ENCODE measurements around the gene FAM163B.

FAM163B gene

DNA sequence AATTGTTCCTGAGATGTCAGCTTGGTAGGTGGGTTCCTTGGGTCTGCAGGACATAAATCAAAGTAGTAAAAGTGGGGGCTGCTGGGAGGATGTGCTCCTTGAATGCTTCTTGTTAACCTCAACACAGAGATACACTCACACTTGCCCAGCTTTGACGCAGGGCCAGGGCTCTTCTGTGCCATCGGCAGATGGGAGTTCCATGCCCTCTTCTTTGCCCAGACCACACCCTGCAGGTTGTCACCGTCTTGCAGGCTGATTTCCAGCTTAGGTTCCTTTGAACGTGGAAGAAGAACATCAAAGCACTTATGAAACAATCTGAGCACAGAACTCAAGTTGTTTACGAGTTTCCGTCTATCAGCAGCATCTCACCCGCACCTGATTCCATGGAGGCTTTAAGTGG lies 38.0 kb upstream of the FAM163B start:
- peaks cover 48% of the 10 kb centered on the region for H3K27me3 ChIP-seq (ENCODE audit: insufficient read depth, low read length)
- no peak overlapping the region for H2AFZ ChIP-seq (ENCODE audit: low read length, unreplicated experiment)
- no peak overlapping the region for H3K27ac ChIP-seq (ENCODE audit: low read depth, low read length)
- H3K36me3 ChIP-seq (ENCODE audit: insufficient read depth, low read length) = no peaks in the 10 kb centered on the region
- H3K4me1 ChIP-seq (ENCODE audit: control insufficient read depth, insufficient read depth, low read length, unreplicated experiment) = no peaks in the 10 kb centered on the region
- H3K79me2 ChIP-seq (ENCODE audit: control insufficient read depth, insufficient read depth, low read length, unreplicated experiment) = no peaks in the 10 kb centered on the region
- no peak overlapping the region for H3K4me3 ChIP-seq (ENCODE audit: low read depth, low read length)

DNA sequence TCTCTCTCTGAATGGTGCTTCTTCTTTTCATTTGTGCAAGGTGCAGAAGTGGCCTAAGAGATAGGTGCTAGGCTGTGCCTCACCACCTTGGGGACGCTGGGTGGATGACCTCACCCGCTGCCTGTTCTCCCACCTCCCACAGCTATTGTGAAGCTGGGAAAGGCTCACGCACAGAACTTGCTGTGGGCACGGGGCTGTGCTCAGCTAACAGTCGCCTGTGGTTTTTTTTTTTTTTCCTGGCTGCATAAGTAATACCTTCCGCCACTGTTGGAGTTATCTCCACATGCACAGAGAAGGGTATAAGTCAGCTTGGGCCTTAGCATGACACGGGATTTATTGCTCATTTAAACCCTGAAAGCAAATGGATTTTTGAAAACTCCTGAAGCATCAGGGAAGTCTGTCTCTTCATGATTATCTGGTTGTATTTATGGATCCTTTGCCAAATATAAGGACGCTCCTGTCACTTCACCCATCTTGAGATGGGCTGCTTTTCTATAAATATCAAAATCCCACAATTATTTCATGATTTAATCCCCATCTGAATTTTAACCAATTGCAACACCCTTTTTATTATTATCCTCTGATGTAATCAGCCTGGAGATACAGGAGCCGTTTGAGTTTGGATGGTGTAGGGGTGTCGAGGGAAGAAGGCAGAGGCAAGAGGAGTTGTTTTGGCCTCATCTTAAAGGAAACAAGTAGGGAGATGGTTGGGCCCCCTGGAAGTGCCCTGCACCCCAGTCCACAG lies 36.0 kb upstream of the FAM163B start:
- no peak overlapping the region for H2AFZ ChIP-seq (ENCODE audit: low read length, unreplicated experiment)
- H3K36me3 ChIP-seq (ENCODE audit: insufficient read depth, low read length) = no peaks in the 10 kb centered on the region
- no peak overlapping the region for H3K27ac ChIP-seq (ENCODE audit: low read depth, low read length)
- no peak overlapping the region for H3K4me3 ChIP-seq (ENCODE audit: low read depth, low read length)
- H3K27me3 ChIP-seq (ENCODE audit: insufficient read depth, low read length) = peaks cover 57% of the 10 kb centered on the region
- H3K4me1 ChIP-seq (ENCODE audit: control insufficient read depth, insufficient read depth, low read length, unreplicated experiment) = no peaks in the 10 kb centered on the region
- no peaks in the 10 kb centered on the region for H3K79me2 ChIP-seq (ENCODE audit: control insufficient read depth, insufficient read depth, low read length, unreplicated experiment)

DNA sequence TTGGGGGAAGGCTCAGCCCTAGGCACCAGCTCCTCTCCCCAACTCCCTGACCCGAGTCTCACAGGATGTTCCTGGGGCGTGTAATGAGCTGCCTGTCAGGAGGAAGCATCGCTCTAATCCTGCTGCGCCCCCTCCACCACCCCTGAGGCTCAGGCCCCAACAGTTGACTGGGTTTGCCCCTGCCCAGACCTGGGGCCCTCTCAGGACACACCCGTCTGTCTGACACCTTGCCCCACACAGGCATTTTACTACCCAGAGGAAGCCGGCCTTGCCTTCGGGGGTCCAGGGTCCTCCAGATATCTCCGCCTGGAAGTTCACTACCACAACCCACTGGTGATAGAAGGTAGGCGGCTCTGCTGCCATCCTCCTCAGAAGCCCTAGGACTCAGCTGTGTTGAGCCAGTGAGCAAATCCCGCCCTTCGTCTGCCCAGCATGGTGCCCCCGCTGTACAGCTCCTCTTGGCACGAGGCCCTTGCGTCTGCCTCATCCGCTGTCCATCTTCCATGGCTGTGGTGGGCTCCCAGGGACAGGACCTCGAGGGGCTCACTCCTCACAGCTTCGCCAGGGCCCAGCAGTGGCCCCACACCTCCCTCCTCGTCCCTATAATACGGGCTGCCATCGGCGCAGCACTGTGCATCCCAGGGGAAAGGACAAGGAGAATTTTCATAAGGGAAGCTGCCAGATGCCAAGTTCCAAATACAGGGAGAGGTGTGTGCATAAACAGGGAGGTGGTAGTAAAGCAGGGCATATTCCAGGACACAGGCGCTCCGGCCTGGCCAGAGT lies 35.0 kb upstream of the FAM163B start:
- Histone ChIP-seq H3K27me3 (ENCODE audit: insufficient read depth, low read length) (peaks cover 61% of the 10 kb centered on the region), H2AFZ (ENCODE audit: low read length, unreplicated experiment) (no peak overlapping the region), H3K36me3 (ENCODE audit: insufficient read depth, low read length) (no peaks in the 10 kb centered on the region), H3K79me2 (ENCODE audit: control insufficient read depth, insufficient read depth, low read length, unreplicated experiment) (no peaks in the 10 kb centered on the region), H3K4me3 (ENCODE audit: low read depth, low read length) (no peak overlapping the region), H3K4me1 (ENCODE audit: control insufficient read depth, insufficient read depth, low read length, unreplicated experiment) (no peaks in the 10 kb centered on the region), H3K27ac (ENCODE audit: low read depth, low read length) (no peak overlapping the region)

DNA sequence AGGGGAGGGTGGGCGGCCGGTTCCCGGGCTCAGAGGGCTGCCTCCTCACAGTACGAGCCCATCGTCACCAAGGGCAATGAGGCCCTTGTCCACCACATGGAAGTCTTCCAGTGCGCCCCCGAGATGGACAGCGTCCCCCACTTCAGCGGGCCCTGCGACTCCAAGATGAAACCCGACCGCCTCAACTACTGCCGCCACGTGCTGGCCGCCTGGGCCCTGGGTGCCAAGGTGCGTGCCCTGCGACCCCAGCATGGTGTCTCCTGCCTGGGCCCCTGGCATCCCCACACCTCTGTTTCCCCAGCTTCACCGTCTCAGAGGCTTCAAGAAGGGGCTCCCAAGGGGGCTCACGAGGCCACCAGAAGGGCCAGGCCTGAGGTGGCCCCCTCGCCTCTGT lies 34.2 kb upstream of the FAM163B start:
- Histone ChIP-seq H2AFZ (ENCODE audit: low read length, unreplicated experiment) (no peak overlapping the region), H3K36me3 (ENCODE audit: insufficient read depth, low read length) (no peaks in the 10 kb centered on the region), H3K79me2 (ENCODE audit: control insufficient read depth, insufficient read depth, low read length, unreplicated experiment) (no peaks in the 10 kb centered on the region), H3K4me3 (ENCODE audit: low read depth, low read length) (no peak overlapping the region), H3K27me3 (ENCODE audit: insufficient read depth, low read length) (peaks cover 53% of the 10 kb centered on the region), H3K27ac (ENCODE audit: low read depth, low read length) (no peak overlapping the region), H3K4me1 (ENCODE audit: control insufficient read depth, insufficient read depth, low read length, unreplicated experiment) (no peaks in the 10 kb centered on the region)

DNA sequence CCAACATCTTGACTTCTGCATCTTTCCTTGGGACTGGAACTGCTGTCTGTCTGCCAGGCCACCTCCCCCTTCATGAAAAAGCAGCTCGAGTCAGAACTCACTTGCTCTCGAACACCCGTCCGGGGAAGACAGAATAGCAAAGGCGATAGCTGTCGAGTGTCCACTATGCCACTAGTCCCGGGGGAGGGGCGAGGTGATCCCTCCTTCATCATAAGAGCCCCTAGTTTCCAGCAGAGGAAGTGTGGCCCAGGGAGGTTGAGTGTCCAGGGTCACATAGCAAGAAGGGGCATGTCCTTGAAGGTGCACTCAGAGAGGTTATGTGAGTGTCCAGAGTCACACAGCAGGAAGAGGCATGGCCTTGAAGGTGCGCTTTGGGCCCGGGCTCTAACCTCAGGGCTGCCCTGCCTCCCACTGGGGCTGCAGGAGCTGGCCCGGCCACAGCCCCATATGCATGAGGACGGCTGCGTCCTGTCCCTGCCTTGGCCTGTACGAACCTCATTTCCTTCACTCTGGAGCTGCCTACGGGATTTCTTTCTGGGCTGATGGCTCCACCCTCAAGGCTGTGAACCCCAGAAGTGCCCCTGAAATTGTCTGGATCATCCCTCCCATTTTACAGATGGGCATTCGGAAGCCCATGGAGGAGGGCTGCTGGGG lies 33.6 kb upstream of the FAM163B start:
- Histone ChIP-seq H3K4me1 (ENCODE audit: control insufficient read depth, insufficient read depth, low read length, unreplicated experiment) (no peaks in the 10 kb centered on the region), H2AFZ (ENCODE audit: low read length, unreplicated experiment) (no peak overlapping the region), H3K36me3 (ENCODE audit: insufficient read depth, low read length) (no peaks in the 10 kb centered on the region), H3K4me3 (ENCODE audit: low read depth, low read length) (no peak overlapping the region), H3K27ac (ENCODE audit: low read depth, low read length) (no peak overlapping the region), H3K27me3 (ENCODE audit: insufficient read depth, low read length) (peaks cover 51% of the 10 kb centered on the region), H3K79me2 (ENCODE audit: control insufficient read depth, insufficient read depth, low read length, unreplicated experiment) (no peaks in the 10 kb centered on the region)

DNA sequence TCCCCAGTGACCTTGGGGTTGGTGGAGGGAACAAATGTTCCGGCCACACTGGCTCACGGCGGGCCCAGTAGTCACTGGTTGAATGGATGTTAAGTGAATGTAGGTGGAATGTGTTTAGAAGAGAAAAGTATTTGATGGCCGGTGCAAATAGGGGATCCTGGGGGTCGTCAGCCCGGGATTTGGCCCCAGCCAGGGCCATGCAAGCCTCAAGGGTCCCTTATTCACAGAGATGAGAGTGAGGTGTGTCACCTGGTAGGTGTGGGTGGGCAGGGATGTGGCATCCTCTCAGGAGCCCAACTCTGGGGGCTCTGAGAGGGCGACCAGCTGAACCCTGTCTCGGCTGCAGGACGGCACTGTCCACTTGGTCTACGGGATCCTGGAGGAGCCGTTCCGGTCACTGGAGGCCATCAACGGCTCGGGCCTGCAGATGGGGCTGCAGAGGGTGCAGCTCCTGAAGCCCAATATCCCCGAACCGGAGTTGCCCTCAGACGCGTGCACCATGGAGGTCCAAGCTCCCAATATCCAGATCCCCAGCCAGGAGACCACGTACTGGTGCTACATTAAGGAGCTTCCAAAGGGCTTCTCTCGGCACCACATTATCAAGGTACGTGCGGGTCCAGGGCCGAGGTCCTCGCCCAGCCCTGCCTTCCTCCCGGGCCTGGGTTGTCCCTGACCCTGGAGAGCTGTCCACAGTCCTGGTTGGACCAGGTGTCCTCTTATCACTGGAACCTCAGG lies 32.8 kb upstream of the FAM163B start:
- no peak overlapping the region for H2AFZ ChIP-seq (ENCODE audit: low read length, unreplicated experiment)
- no peaks in the 10 kb centered on the region for H3K4me1 ChIP-seq (ENCODE audit: control insufficient read depth, insufficient read depth, low read length, unreplicated experiment)
- H3K4me3 ChIP-seq (ENCODE audit: low read depth, low read length) = no peak overlapping the region
- H3K79me2 ChIP-seq (ENCODE audit: control insufficient read depth, insufficient read depth, low read length, unreplicated experiment) = no peaks in the 10 kb centered on the region
- H3K36me3 ChIP-seq (ENCODE audit: insufficient read depth, low read length) = no peaks in the 10 kb centered on the region
- no peak overlapping the region for H3K27ac ChIP-seq (ENCODE audit: low read depth, low read length)
- H3K27me3 ChIP-seq (ENCODE audit: insufficient read depth, low read length) = peaks cover 48% of the 10 kb centered on the region

DNA sequence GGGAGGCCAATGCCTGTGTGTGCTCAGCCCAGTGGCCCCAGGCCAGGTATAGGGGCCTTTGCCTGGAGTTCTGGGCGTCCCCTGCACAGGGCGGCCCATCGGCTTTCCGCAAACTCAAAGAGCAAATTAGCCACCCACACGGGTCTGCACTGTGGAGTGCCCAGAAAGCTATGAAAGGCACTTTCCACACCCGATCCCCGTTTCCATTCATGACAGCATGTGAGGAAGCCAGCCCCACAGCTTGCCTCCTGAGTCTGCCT lies 32.1 kb upstream of the FAM163B start:
- Histone ChIP-seq H3K36me3 (ENCODE audit: insufficient read depth, low read length) (no peaks in the 10 kb centered on the region), H3K4me3 (ENCODE audit: low read depth, low read length) (no peak overlapping the region), H3K79me2 (ENCODE audit: control insufficient read depth, insufficient read depth, low read length, unreplicated experiment) (no peaks in the 10 kb centered on the region), H3K27ac (ENCODE audit: low read depth, low read length) (no peak overlapping the region), H3K27me3 (ENCODE audit: insufficient read depth, low read length) (peaks cover 49% of the 10 kb centered on the region), H2AFZ (ENCODE audit: low read length, unreplicated experiment) (no peak overlapping the region), H3K4me1 (ENCODE audit: control insufficient read depth, insufficient read depth, low read length, unreplicated experiment) (no peaks in the 10 kb centered on the region)

DNA sequence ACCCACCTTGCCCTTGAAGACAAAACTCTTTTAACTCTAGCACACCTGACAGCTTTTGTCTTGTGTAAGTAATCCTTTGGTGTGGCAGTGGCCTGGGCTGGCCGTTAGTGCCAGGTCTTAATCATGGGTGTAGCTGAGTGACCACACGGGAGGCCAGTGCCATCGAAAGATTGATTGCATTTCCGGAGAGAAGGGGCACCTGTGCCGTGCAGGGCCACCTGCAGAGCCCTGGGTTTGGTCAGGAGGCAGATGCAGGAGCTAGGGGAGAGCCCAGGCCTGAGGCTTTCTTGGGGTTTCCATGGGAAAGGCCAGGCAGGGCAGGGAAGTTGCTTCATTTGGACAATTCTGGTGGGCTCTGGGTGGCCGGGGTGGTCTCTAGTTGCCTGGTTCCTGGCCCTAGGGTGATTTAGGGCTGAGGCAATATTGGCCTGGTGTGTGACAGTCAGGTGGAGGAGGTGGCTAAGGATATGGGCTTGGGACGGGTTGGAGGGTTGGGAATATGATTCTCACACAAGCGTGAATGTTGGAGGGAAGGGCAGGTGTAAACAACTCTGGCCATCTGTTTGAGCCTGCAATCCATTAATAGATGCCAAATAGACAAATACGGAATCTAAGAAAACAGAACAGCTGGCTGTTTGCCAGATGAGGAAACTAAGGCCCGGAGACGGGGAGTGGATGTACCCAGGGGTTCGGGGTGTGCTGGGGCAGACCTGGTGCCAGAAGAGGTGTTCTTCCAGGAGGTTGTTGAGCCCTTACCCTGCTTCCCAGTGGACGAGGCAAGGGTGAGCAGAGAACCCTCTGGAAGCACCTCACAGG lies 31.6 kb upstream of the FAM163B start:
- Histone ChIP-seq H3K4me1 (ENCODE audit: control insufficient read depth, insufficient read depth, low read length, unreplicated experiment) (no peaks in the 10 kb centered on the region), H3K4me3 (ENCODE audit: low read depth, low read length) (no peak overlapping the region), H3K27ac (ENCODE audit: low read depth, low read length) (no peak overlapping the region), H3K27me3 (ENCODE audit: insufficient read depth, low read length) (peaks cover 53% of the 10 kb centered on the region), H3K36me3 (ENCODE audit: insufficient read depth, low read length) (no peaks in the 10 kb centered on the region), H3K79me2 (ENCODE audit: control insufficient read depth, insufficient read depth, low read length, unreplicated experiment) (no peaks in the 10 kb centered on the region), H2AFZ (ENCODE audit: low read length, unreplicated experiment) (no peak overlapping the region)

DNA sequence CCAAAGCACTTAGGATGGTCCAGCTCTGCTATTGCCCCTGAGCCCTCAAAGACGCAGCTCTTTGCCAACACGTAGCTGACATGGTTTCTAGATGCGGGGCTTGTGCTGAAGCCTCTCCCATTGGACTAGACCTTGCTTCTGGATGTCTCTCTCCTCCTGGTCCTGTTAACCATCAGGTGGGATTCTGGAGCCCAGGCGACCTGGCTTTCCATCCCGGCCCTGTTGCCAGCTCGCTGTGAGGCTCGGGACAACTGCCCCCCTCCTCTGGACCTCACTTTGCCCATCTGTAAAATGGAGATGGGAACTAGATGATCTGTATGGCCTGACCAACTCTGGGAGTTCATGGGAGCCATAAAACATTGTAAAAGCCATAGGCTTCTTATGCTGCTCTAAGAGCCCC lies 31.0 kb upstream of the FAM163B start:
- no peaks in the 10 kb centered on the region for H3K36me3 ChIP-seq (ENCODE audit: insufficient read depth, low read length)
- no peak overlapping the region for H2AFZ ChIP-seq (ENCODE audit: low read length, unreplicated experiment)
- H3K27me3 ChIP-seq (ENCODE audit: insufficient read depth, low read length) = peaks cover 54% of the 10 kb centered on the region
- no peaks in the 10 kb centered on the region for H3K79me2 ChIP-seq (ENCODE audit: control insufficient read depth, insufficient read depth, low read length, unreplicated experiment)
- H3K4me3 ChIP-seq (ENCODE audit: low read depth, low read length) = no peak overlapping the region
- H3K27ac ChIP-seq (ENCODE audit: low read depth, low read length) = no peak overlapping the region
- no peaks in the 10 kb centered on the region for H3K4me1 ChIP-seq (ENCODE audit: control insufficient read depth, insufficient read depth, low read length, unreplicated experiment)

DNA sequence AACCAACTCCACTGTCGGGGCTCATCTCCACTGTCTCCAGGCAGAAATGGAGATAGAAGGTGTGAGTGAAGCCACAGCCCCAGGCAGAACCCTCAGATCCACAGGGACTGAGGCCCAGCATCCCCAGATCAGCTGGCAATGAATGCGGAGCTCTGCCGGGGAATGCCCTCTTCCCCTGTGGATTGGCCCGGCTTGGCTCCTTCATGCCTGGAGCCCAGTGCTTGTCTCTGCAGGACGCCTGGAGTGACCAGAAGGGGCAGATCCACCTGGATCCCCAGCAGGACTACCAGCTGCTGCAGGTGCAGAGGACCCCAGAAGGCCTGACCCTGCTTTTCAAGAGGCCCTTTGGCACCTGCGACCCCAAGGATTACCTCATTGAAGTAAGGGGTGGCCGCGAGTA lies 30.4 kb upstream of the FAM163B start:
- Histone ChIP-seq H3K79me2 (ENCODE audit: control insufficient read depth, insufficient read depth, low read length, unreplicated experiment) (no peaks in the 10 kb centered on the region), H3K4me1 (ENCODE audit: control insufficient read depth, insufficient read depth, low read length, unreplicated experiment) (no peaks in the 10 kb centered on the region), H3K4me3 (ENCODE audit: low read depth, low read length) (no peak overlapping the region), H2AFZ (ENCODE audit: low read length, unreplicated experiment) (no peak overlapping the region), H3K27me3 (ENCODE audit: insufficient read depth, low read length) (peaks cover 58% of the 10 kb centered on the region), H3K27ac (ENCODE audit: low read depth, low read length) (no peak overlapping the region), H3K36me3 (ENCODE audit: insufficient read depth, low read length) (no peaks in the 10 kb centered on the region)
